Glomerular visceral epithelial cell (primary cell): ENCODE data around the gene FOXN3.
A peak's percentile ranks its signal among the peaks of the same experiment; 100 is the strongest.
"Not testable (repeated sequence)": the region's sequence is repeated elsewhere in the genome, so short reads cannot be mapped to it uniquely, and the experiment has no call there.

Source experiments
- DNase-seq: peaks from one replicate; pipeline ENCODE4 v3.0.0-alpha.2; 2016; ENCODE audit errors: extremely low spot score

FOXN3 gene

DNA sequence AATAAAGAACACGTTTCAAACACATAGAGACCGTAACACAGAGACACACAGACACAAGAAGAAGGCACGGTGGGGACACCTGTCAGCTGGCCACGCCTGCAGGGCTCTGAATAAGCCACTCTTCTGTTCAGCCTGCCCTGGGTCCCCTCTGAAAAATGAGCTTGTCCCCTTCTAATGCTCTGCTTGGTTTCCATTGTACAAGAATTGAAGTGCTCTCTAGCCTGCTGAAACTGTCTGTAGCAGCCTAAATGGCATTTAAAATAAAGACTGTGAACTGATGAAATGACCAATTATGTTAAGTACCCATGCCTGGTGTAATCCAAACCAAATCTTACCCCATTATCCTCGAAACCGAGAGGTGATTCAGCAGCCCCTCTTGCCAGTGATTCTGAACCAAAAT lies 139.8 kb downstream of the FOXN3 start:
- DNase-seq: no peak

DNA sequence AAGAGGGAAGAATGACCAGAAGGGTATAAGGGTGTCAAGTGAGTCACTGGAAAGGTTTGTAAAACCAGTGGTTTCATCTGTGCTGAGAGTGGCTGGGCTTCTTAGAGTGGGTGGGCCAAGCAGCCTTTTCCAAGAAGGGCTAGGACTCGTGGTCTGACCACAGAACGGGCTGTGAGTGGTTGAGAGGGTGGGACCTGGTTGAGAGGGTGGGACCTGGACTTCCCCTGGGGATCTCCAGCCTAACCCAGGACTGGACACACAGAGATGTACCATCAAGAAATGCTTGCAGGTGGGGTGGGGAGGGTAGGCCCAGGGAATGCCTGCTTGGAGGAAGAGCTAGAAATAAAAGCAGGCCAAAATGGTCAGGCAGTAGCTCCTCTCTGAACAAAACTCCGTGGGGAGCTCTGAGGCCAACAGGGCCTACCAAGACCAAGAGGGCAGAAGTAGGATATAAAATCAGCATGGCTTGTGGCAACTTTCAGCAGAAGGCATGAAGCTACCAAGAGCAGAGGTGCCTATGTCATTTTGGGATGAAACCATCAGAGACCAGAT lies 140.5 kb downstream of the FOXN3 start:
- peak; percentile 91 for DNase-seq

DNA sequence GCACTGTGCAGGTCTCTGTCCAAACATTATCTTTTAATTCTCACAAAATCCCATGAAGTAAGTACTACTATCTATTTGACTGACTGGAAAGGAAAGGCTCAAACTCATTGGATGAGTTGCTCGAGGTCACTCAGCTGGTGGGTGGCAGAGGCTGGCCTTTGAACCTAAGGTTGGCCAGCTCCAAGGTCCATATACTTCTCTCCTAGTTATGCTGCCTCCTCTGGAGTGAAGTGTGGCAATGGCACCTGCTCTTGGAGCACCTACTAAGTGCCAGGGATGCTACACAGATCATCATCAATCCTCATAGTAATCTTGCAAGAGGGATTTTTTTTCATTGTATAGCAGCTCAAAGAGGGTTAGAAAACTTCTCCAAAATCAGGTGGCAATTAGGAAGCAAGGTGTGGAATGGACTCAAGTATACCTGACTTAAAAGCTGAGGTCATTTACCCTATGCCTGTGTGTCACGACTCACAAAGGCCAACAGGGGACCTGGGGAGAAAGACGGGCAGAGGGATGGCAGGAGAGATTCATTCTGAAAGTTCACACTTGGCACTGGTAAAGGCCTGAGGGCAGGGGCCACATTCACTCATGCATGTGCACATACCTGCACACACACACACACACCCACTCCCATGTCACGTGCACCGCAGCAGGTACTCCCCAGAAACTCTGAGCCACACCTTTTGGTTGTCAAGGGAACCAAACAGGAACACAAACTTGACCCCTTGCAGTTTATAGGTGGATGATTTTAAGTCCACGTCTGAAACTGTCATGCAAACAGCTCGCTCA lies 146.4 kb downstream of the FOXN3 start:
- DNase-seq: no peak

DNA sequence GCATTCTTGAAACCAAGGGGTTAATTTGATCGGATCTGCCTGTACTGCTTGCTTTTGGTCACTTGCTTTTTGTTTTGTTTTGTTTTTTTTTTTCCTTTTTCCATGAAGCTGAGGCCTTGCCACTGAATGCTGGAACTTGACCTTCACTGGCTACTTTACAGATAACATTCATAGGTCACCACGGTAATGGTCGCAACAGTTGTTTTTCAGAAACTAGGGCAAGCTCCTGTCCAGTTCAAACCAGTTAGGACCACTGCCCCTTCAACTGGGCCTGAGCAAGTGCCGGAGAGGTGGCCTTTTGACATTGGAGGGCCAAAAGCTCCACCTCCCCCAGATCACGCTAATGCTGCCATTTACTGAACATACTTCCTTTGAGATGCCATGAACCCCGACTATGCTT lies 147.6 kb downstream of the FOXN3 start:
- no peak for DNase-seq

DNA sequence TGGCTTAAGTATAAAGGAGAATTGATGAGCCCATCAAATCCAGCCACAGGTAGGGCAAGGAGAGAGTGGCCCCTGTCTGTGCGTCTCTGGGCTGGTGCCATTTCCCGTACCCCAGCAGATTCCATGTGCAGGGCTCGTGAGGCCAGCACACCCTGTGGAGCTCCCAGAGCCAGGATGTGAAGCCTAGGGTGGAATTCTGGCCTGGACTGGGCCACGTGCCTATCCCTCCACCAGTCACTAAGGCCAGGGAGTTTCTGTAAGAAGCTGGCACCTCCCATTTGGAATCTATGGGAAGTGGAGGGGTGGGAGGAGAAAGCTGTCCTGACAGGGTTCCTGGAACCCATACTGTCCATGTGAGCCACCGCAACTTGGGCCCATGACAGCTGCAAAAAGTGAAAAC lies 148.5 kb downstream of the FOXN3 start:
- no peak for DNase-seq

- DNase-seq: no peak
These were observed 149.4 kb downstream of the FOXN3 start for GRCh38 chr14:89267656-89268055.

- no peak for DNase-seq
These were observed 149.9 kb downstream of the FOXN3 start for GRCh38 chr14:89267163-89267562.

DNA sequence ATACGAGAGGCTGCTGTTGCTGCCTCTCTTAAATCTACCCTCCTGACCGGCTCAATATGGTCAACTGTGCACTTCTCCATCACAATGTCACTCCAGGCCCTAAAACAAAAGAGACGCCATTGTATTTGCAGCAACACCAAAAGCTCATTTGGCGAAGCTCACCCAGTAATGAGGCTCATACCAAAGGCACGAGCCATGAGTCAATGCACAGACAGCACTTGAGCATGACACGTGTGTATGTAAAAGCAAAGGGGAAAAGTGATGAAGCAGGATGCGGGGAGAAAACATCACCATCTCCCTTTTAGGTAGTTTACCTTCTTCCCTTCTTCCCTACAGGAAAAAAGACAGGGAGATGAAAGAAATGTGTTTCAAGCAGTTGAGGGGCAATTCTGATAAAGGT lies 150.3 kb downstream of the FOXN3 start:
- no peak for DNase-seq

DNA sequence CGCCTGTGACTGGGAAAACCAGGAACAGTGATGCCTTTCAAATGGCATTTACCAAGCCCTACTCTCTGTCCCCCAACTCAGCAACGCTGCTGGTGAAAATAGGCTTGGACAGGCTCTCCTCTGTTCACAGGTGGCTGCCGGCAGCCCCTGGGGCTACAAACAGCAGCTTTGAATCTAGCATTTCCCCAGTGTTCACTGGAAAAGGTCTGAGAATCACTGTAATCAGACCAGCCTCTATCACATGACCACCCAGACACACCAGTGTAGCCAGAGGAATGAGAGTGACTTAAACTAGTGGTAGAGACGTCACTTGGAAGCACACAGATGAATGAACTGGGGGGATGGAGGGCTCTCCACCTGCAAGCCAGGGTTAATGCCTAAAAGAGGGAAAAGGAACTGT lies 151.8 kb downstream of the FOXN3 start:
- DNase-seq: no peak

DNA sequence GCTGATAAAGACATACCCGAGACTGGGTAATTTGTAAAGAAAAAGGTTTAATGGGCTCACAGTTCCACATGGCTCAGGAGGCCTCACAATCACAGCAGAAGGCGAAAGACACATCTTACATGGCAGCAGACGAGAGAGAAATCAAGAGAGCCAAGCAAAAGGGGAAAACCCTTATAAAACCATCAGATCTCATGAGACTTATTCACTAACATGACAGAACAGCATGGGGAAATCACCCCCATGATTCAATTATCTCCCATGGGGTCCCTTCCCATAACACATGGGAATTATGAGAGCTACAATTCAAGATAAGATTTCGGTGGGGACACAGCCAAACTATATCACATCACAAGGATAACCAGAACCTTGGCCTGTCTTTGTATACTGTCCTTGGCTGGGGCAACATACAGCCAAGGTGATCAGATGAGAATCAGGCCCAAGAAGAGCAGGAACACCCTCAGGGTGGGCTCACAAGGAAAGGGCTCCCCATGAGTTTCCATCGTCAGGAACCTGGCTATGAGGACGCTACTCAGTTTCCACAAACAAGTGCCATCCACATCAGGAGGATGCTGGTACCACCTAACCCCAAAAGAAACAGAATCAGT lies 152.7 kb downstream of the FOXN3 start:
- DNase-seq: no peak

DNA sequence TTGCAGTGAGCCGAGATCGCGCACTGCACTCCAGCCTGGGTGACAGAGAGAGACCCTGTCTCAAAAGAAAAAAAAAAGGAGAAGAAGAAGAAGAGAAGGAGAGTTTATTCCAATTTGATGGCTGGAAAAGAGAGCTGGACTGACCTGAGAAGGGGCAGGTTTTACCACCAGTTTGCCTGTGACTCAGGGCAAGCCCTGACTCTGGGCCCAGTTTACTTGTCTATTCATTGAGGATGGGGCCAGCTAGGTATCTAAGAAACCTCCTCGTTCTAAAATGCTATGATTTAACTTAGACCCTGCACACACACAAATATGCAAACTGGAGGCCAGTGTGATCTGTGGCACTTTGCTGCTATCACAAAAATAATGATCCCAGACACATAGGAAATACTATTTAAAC lies 155.0 kb downstream of the FOXN3 start:
- DNase-seq: no peak

- no peak for DNase-seq
These were observed 156.1 kb downstream of the FOXN3 start for GRCh38 chr14:89260898-89261297.

DNA sequence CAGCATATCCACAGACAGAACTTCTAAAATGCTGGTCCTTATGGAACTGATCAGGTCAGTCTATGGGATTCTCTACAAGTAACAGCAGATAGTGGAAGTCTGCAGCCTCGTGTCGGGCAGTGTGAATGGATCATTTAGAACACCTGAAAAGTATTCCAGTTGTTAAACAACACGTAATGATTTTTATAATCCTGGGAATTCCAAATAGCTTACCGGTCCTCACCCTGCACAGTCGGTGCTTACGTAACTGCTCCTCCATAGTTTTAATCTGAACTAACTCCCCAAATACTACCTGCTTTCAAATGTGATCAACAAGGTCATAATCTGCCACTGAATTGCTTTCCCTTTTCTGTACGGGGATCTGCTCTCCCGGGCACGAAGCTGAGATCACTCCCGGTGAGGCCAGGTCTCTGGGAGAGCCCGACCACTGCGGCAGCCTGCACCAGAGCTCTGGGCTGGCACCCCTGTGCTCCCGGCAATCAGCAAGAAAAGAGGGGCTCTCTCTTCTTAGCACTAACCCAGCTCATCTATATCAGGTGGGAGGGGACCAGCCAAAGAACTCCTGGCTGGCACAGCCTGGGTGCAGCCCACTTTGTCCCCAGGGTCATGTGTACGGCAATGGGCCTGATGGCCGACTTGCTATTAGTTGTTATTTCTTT lies 157.0 kb downstream of the FOXN3 start:
- no peak for DNase-seq

DNA sequence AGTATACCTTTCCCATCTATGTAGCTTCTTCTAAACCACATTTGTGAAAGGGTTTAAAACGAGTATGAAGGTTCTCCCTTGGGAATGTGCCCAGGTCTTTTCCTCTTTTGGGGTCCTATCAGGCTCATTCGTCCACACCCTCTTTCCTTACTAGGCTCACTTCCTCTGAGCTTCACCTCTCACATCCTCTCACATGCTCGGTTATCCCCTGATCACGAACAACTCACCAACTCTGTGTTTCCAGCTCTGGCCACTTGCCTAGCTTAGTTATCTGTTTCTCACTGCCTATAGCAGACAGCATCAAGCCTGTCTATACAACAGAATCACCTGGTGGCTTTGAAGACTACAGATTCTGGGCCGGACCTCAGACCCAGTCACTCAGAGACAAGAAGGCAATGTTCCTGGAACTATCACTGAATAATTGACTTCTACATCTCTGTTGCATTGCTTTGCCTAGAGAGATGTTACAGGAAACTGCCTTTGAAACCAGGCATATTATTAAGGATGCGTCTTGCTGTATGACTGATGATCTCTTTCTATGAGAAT lies 158.2 kb downstream of the FOXN3 start:
- no peak for DNase-seq

GRCh38 chr14:89256951-89257350 lies 160.1 kb downstream of the FOXN3 start:
- no peak for DNase-seq

- no peak for DNase-seq
These were observed 160.8 kb downstream of the FOXN3 start for GRCh38 chr14:89256283-89256682.

DNA sequence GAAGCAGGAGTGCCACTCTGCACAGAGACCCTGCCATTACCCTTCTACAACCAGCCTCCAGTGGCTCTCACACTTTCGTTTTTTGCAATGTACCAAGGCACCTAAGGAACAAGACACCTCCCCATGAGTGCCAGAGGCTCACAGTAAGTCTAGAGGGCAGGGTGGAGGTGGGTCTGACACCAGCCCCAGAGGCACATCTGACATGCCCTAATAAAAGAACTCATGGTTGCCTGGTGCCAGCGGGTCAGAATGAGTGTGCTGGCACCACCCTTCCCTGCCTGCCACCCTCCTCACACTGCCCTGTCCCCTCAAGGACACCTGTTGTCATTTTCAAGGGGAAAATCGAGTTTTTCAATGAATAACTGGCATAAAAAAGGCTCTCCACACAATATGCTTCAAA lies 161.2 kb downstream of the FOXN3 start:
- DNase-seq: no peak

DNA sequence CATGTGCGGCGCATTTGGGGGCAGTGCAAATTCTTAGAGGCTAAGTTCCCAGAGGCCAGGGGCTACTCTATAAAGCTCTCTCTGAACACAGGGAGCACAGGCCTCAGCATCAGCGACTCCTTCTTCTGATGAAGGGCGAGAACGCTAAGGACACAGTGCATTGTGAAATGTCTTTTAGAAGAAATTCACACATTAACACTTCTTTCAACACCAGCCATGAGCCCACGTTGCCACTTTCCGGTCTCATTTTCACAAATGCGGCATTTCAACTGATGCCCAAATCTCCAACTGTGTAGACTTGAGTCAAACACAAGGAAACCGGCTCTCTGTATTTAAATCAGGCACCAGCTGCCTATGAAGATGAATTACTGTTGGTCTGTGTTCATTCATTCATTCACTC lies 162.0 kb downstream of the FOXN3 start:
- DNase-seq: no peak

- DNase-seq: no peak
These were observed 162.7 kb downstream of the FOXN3 start for GRCh38 chr14:89254166-89254909.

DNA sequence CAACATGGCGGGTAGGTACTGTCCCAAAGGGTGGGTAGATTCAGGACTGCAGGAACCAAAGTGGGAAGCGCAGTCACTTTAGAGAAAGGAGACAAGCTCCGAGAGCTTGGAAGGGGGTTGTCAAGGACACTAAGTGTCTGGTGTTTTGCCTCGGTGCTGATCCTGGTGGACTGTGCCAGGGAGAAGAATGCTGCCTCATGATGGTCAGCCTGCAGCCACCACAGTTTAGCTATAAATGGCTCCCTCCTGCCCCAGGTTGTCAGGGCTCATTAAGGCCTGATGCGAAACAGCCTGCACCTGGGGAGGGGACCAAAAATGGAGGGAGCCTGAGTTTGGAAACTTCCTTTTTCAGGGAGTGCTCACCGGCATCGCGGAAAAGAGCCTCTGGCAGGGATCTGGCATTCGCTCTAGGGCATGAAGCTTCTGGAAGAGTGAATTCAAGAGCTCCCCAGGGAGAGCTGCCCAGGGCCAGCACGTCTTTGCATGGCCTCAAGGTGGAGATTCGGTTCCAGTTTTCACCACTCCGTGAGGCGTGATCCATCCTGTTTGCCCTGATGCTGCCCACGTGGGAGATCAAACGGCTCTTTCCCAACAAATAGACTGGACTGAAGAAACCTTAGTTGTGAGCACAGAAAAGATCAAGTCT lies 164.0 kb downstream of the FOXN3 start:
- DNase-seq: no peak

DNA sequence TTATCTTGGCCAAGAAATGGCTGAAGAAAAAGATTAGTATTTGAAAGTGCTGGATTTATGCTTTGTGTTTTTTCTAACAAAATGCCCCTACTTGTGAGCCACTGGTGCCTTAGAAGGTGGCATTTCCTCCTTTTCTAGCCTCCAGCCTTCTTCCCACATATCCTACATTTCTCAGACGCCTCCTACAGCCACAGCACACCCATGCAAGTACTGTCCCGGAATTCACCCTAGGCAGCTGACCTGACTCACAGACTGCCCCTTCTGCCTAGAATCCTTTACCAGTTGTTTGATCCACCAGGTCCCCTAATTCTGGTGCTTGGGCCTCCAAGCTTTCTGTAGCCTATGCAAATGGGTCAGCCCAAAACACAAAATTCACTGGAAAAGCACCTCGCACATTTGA lies 166.0 kb downstream of the FOXN3 start:
- DNase-seq: peak; percentile 17

GRCh38 chr14:89250655-89250975 lies 166.4 kb downstream of the FOXN3 start:
- not testable (repeated sequence) for DNase-seq
